ENCODE results near the gene CCDC50. TPM values are rescaled to one million over a fixed set of nuclear protein-coding genes. Genes with fewer than 3 reads are reported as not detected.

Gene CCDC50
- total RNA-seq, 1 experiment from 2014 or later = 47.8 TPM

GRCh38 chr3:191301782-191302411, 27.3 kb upstream of the CCDC50 start:
- DNase-seq (ENCODE audit: low read depth, low spot score) (no peak), ATAC-seq (no peak)
- Histone ChIP-seq H3K27ac (ENCODE audit: low read depth, low read length) (no peak overlapping the region), H4K20me1 (ENCODE audit: insufficient read depth) (no peaks in the 10 kb centered on the region), H3K36me3 (ENCODE audit: control insufficient read depth in 1 of 2, insufficient read depth in 2 of 2, low read length in 2 of 2) (no peaks in the 10 kb centered on the region), H3K9me2 (ENCODE audit: insufficient read depth) (no peaks in the 10 kb centered on the region), H3K27me3 (ENCODE audit: insufficient read depth, low read length) (no peaks in the 10 kb centered on the region), H3K4me3 (replicated peaks in 1 of 2; ENCODE audit: low read depth in 1 of 2, low read length in 2 of 2) (no peak overlapping the region), H3K79me2 (ENCODE audit: insufficient read depth, low read length) (no peaks in the 10 kb centered on the region), H3K9ac (ENCODE audit: low read length) (no peak overlapping the region), H3K4me2 (ENCODE audit: low read length) (no peak overlapping the region), H3K9me3 (ENCODE audit: control insufficient read depth in 1 of 2, insufficient read depth in 1 of 2, low read depth in 1 of 2, low read length in 2 of 2) (no peaks in the 10 kb centered on the region), H3K4me1 (ENCODE audit: control insufficient read depth in 1 of 2, insufficient read depth in 2 of 2, low read length in 2 of 2) (no peaks in the 10 kb centered on the region), H2AFZ (ENCODE audit: low read depth, low read length, poor library complexity, severe bottlenecking) (no peak overlapping the region)
- POLR2A ChIA-PET = no interaction called here
- RAD21 ChIA-PET (ENCODE audit: low non-redundant PET in 1 of 2, low total read pairs in 2 of 2, uncharacterized antibody in 2 of 2, unreplicated experiment in 2 of 2) = no interaction called here
- no TSS peak for BruUV-seq (replicated peaks)
- intact Hi-C loops (cut with micrococcal nuclease) = no loop called here
- CTCF ChIA-PET = no interaction called here
- TF ChIP-seq EZH2phosphoT487 (IDR thresholded peaks at IDR 0.05; ENCODE audit: borderline replicate concordance) (no peak), SP1 (IDR thresholded peaks at IDR 0.05; ENCODE audit: low read depth) (no peak), JUND (IDR thresholded peaks at IDR 0.05) (no peak), CEBPB (IDR thresholded peaks at IDR 0.05; ENCODE audit: low read depth) (no peak)

DNA sequence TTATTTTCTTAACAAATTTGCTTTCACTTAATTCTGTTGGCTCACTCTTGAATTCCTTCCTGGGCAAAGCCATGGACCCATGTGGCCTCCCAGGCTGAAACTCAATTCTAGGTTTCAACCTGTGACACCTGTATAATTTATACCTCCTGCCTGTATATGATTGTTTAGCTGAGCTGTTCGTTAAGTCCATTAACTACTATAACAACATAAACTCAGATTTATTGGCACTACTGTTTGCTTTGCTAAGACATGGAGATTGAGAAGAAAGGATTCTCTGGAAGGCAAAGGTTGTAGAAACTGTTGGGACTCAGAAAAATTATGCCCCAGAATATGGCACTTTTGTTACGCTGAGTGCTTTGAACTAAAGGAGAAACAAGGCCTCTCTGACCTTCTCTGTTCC, 26.7 kb upstream of the CCDC50 start:
- ATAC-seq (no peak), DNase-seq (ENCODE audit: low read depth, low spot score) (no peak)
- Histone ChIP-seq H3K27me3 (ENCODE audit: insufficient read depth, low read length) (no peaks in the 10 kb centered on the region), H3K9me2 (ENCODE audit: insufficient read depth) (no peaks in the 10 kb centered on the region), H3K9me3 (ENCODE audit: control insufficient read depth in 1 of 2, insufficient read depth in 1 of 2, low read depth in 1 of 2, low read length in 2 of 2) (no peaks in the 10 kb centered on the region), H3K79me2 (ENCODE audit: insufficient read depth, low read length) (no peaks in the 10 kb centered on the region), H3K9ac (ENCODE audit: low read length) (no peak overlapping the region), H2AFZ (ENCODE audit: low read depth, low read length, poor library complexity, severe bottlenecking) (no peak overlapping the region), H4K20me1 (ENCODE audit: insufficient read depth) (no peaks in the 10 kb centered on the region), H3K27ac (ENCODE audit: low read depth, low read length) (no peak overlapping the region), H3K4me3 (replicated peaks in 1 of 2; ENCODE audit: low read depth in 1 of 2, low read length in 2 of 2) (no peak overlapping the region), H3K4me2 (ENCODE audit: low read length) (no peak overlapping the region), H3K4me1 (ENCODE audit: control insufficient read depth in 1 of 2, insufficient read depth in 2 of 2, low read length in 2 of 2) (no peaks in the 10 kb centered on the region), H3K36me3 (ENCODE audit: control insufficient read depth in 1 of 2, insufficient read depth in 2 of 2, low read length in 2 of 2) (no peaks in the 10 kb centered on the region)
- ChIA-PET RAD21 (ENCODE audit: low non-redundant PET in 1 of 2, low total read pairs in 2 of 2, uncharacterized antibody in 2 of 2, unreplicated experiment in 2 of 2) (no interaction called here), POLR2A (no interaction called here), CTCF (no interaction called here)
- TF ChIP-seq SRF (IDR thresholded peaks at IDR 0.05; ENCODE audit: low read depth) (no peak), JUND (IDR thresholded peaks at IDR 0.05) (no peak)
- TF ChIP-seq, protein P1, sequence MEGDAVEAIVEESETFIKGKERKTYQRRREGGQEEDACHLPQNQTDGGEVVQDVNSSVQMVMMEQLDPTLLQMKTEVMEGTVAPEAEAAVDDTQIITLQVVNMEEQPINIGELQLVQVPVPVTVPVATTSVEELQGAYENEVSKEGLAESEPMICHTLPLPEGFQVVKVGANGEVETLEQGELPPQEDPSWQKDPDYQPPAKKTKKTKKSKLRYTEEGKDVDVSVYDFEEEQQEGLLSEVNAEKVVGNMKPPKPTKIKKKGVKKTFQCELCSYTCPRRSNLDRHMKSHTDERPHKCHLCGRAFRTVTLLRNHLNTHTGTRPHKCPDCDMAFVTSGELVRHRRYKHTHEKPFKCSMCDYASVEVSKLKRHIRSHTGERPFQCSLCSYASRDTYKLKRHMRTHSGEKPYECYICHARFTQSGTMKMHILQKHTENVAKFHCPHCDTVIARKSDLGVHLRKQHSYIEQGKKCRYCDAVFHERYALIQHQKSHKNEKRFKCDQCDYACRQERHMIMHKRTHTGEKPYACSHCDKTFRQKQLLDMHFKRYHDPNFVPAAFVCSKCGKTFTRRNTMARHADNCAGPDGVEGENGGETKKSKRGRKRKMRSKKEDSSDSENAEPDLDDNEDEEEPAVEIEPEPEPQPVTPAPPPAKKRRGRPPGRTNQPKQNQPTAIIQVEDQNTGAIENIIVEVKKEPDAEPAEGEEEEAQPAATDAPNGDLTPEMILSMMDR (IDR thresholded peaks at IDR 0.05 in 2 of 3, conservative IDR thresholded peaks at IDR 0.05 in 1 of 3; ENCODE audit: borderline replicate concordance in 1 of 3, insufficient read depth in 1 of 3, low read depth in 2 of 3, low read length in 2 of 3) = no peak
- TF ChIP-seq, protein P2, sequence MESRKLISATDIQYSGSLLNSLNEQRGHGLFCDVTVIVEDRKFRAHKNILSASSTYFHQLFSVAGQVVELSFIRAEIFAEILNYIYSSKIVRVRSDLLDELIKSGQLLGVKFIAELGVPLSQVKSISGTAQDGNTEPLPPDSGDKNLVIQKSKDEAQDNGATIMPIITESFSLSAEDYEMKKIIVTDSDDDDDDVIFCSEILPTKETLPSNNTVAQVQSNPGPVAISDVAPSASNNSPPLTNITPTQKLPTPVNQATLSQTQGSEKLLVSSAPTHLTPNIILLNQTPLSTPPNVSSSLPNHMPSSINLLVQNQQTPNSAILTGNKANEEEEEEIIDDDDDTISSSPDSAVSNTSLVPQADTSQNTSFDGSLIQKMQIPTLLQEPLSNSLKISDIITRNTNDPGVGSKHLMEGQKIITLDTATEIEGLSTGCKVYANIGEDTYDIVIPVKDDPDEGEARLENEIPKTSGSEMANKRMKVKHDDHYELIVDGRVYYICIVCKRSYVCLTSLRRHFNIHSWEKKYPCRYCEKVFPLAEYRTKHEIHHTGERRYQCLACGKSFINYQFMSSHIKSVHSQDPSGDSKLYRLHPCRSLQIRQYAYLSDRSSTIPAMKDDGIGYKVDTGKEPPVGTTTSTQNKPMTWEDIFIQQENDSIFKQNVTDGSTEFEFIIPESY (IDR thresholded peaks at IDR 0.05; ENCODE audit: extremely low read depth, insufficient replicate concordance, low read length) = no peak
- intact Hi-C loops (cut with micrococcal nuclease) = no loop called here
- no TSS peak for BruUV-seq (replicated peaks)

Data from HCT116 (cell line).